ENCODE results near the gene ZNF549. TPM values are rescaled to one million over a fixed set of nuclear protein-coding genes. Genes with fewer than 3 reads are reported as not detected.
A peak's percentile ranks its signal among the peaks of the same experiment; 100 is the strongest.

The ZNF549 gene
- total RNA-seq, 1 experiment from 2014 or later, result 5.5 TPM

- no peaks in the 10 kb centered on the region for H3K4me1 ChIP-seq
- H3K9me3 ChIP-seq, result peaks cover 27% of the 10 kb centered on the region
- BruUV-seq (replicated peaks), result no TSS peak
- H3K4me1 Mint-ChIP-seq (ENCODE audit: low read depth, unreplicated experiment), result no peaks in the 10 kb centered on the region
- no peak overlapping the region for H3K27ac Mint-ChIP-seq (ENCODE audit: unreplicated experiment)
- peaks cover 48% of the 10 kb centered on the region for H3K9me3 Mint-ChIP-seq (ENCODE audit: unreplicated experiment)
- no peak overlapping the region for H3K4me3 ChIP-seq (ENCODE audit: low read depth, low read length)
- H3K36me3 Mint-ChIP-seq (ENCODE audit: insufficient read depth, unreplicated experiment), result peaks cover 76% of the 10 kb centered on the region
- no peak for DNase-seq
- no peak for TF ChIP-seq CTCF (IDR thresholded peaks at IDR 0.05; ENCODE audit: insufficient read depth in 1 of 2, low read depth in 1 of 2, low read length in 1 of 2, severe bottlenecking in 1 of 2, unreplicated experiment in 1 of 2)
- CTCF ChIA-PET, result no interaction called here
- peaks cover 21% of the 10 kb centered on the region for H3K36me3 ChIP-seq (ENCODE audit: control insufficient read depth, insufficient read depth, low read length)
- POLR2A ChIA-PET, result no interaction called here
- H3K27me3 Mint-ChIP-seq (ENCODE audit: insufficient read depth, unreplicated experiment), result no peaks in the 10 kb centered on the region
- intact Hi-C loops (cut with micrococcal nuclease; ENCODE audit: unreplicated experiment), result no loop called here
- H3K4me3 Mint-ChIP-seq (ENCODE audit: unreplicated experiment), result no peak overlapping the region
- H3K27me3 ChIP-seq (replicated peaks; ENCODE audit: control insufficient read depth, insufficient read depth, low read length), result no peaks in the 10 kb centered on the region
Observed at GRCh38 chr19:57552432-57552831, 25.3 kb downstream of the ZNF549 start.

- ChIA-PET CTCF (no interaction called here), POLR2A (interaction anchor here (0.6 kb wide), 1 partner anchor 257 kb away, joined by 11 read pairs; no protein-coding TSS in a partner anchor)
- H3K4me1 ChIP-seq, result no peaks in the 10 kb centered on the region
- TF ChIP-seq CTCF (IDR thresholded peaks at IDR 0.05; ENCODE audit: insufficient read depth in 1 of 2, low read depth in 1 of 2, low read length in 1 of 2, severe bottlenecking in 1 of 2, unreplicated experiment in 1 of 2), result no peak
- no peak overlapping the region for H3K4me3 ChIP-seq (ENCODE audit: low read depth, low read length)
- Mint-ChIP-seq H3K4me1 (ENCODE audit: low read depth, unreplicated experiment) (peaks cover 11% of the 10 kb centered on the region), H3K9me3 (ENCODE audit: unreplicated experiment) (peaks cover 34% of the 10 kb centered on the region), H3K27ac (ENCODE audit: unreplicated experiment) (no peak overlapping the region), H3K4me3 (ENCODE audit: unreplicated experiment) (no peak overlapping the region), H3K36me3 (ENCODE audit: insufficient read depth, unreplicated experiment) (peaks cover 44% of the 10 kb centered on the region), H3K27me3 (ENCODE audit: insufficient read depth, unreplicated experiment) (no peaks in the 10 kb centered on the region)
- H3K36me3 ChIP-seq (ENCODE audit: control insufficient read depth, insufficient read depth, low read length), result peaks cover 11% of the 10 kb centered on the region
- no peak for DNase-seq
- intact Hi-C loops (cut with micrococcal nuclease; ENCODE audit: unreplicated experiment), result loop anchor here (2.0 kb wide), 1 partner anchor 359 kb away; the partner anchor contains the start of gene ZNF417
- no TSS peak for BruUV-seq (replicated peaks)
- H3K9me3 ChIP-seq, result peaks cover 32% of the 10 kb centered on the region
- no peaks in the 10 kb centered on the region for H3K27me3 ChIP-seq (replicated peaks; ENCODE audit: control insufficient read depth, insufficient read depth, low read length)
Observed at GRCh38 chr19:57557659-57558058, 30.5 kb downstream of the ZNF549 start.

- Mint-ChIP-seq H3K4me1 (ENCODE audit: low read depth, unreplicated experiment) (peaks cover 11% of the 10 kb centered on the region), H3K4me3 (ENCODE audit: unreplicated experiment) (peak overlapping the region; percentile 99), H3K9me3 (ENCODE audit: unreplicated experiment) (peaks cover 39% of the 10 kb centered on the region), H3K36me3 (ENCODE audit: insufficient read depth, unreplicated experiment) (peaks cover 36% of the 10 kb centered on the region), H3K27ac (ENCODE audit: unreplicated experiment) (peak overlapping the region; percentile 94), H3K27me3 (ENCODE audit: insufficient read depth, unreplicated experiment) (no peaks in the 10 kb centered on the region)
- peak overlapping the region; percentile 91 for H3K4me3 ChIP-seq (ENCODE audit: low read depth, low read length)
- H3K27me3 ChIP-seq (replicated peaks; ENCODE audit: control insufficient read depth, insufficient read depth, low read length), result no peaks in the 10 kb centered on the region
- no peak for TF ChIP-seq CTCF (IDR thresholded peaks at IDR 0.05; ENCODE audit: insufficient read depth in 1 of 2, low read depth in 1 of 2, low read length in 1 of 2, severe bottlenecking in 1 of 2, unreplicated experiment in 1 of 2)
- no peak for DNase-seq
- H3K4me1 ChIP-seq, result no peaks in the 10 kb centered on the region
- CTCF ChIA-PET, result no interaction called here
- peaks cover 33% of the 10 kb centered on the region for H3K9me3 ChIP-seq
- POLR2A ChIA-PET, result interaction anchor here (0.6 kb wide), 1 partner anchor 112 kb away, joined by 3 read pairs; no protein-coding TSS in a partner anchor
- intact Hi-C loops (cut with micrococcal nuclease; ENCODE audit: unreplicated experiment), result loop anchor here (2.0 kb wide), 1 partner anchor 358 kb away; the partner anchor contains the start of gene ZNF417
- H3K36me3 ChIP-seq (ENCODE audit: control insufficient read depth, insufficient read depth, low read length), result peaks cover 10% of the 10 kb centered on the region
- BruUV-seq (replicated peaks), result no TSS peak
Observed at GRCh38 chr19:57558525-57558924, 31.4 kb downstream of the ZNF549 start.

Measured in Caco-2 (cell line).